Mesenchymal stem cell (in vitro differentiated cells and primary cell): ENCODE measurements around the gene HCN1.

ENCODE experiments used
- DNase-seq: peaks from one replicate; pipeline ENCODE4 v3.0.0-alpha.2; 2013
- H2AFZ ChIP-seq: one replicate; pipeline ENCODE4 v1.6.1; 2013; ENCODE audit warnings: low read depth, mild to moderate bottlenecking, control low read depth, inconsistent platforms, low read length, moderate library complexity
- H2AK5ac ChIP-seq: 2 replicates; pipeline ENCODE4 v1.6.1; 2013; ENCODE audit warnings: low read length, moderate library complexity, mild to moderate bottlenecking, inconsistent platforms; ENCODE audit not compliant: severe bottlenecking
- H2BK120ac ChIP-seq: one replicate; pipeline ENCODE4 v1.6.1; 2013; ENCODE audit warnings: low read depth, mild to moderate bottlenecking, inconsistent platforms, low read length, moderate library complexity
- H2BK12ac ChIP-seq, 2 experiments: one replicate each; pipeline ENCODE4 v1.6.1; 2013; ENCODE audit warnings: inconsistent platforms in 2 of 2, low read length in 2 of 2, mild to moderate bottlenecking in 2 of 2, moderate library complexity in 2 of 2, control low read depth in 1 of 2
- H2BK15ac ChIP-seq: one replicate; pipeline ENCODE4 v1.6.1; 2013; ENCODE audit warnings: mild to moderate bottlenecking, low read depth, inconsistent platforms; ENCODE audit not compliant: poor library complexity, severe bottlenecking
- H2BK5ac ChIP-seq: 2 replicates; pipeline ENCODE4 v1.6.1; 2013; ENCODE audit warnings: low read depth, mild to moderate bottlenecking, low read length, control low read depth, inconsistent platforms; ENCODE audit not compliant: poor library complexity, severe bottlenecking
- H3K14ac ChIP-seq, 2 experiments: one replicate each; pipeline ENCODE4 v1.6.1; 2013; ENCODE audit warnings: inconsistent platforms in 2 of 2, low read length in 2 of 2, control low read depth in 1 of 2, mild to moderate bottlenecking in 1 of 2, moderate library complexity in 1 of 2
- H3K18ac ChIP-seq, 2 experiments: one replicate each; pipeline ENCODE4 v1.6.1; 2013; ENCODE audit warnings: inconsistent platforms in 2 of 2, low read length in 2 of 2, control low read depth in 1 of 2, low read depth in 1 of 2, mild to moderate bottlenecking in 1 of 2
- H3K23ac ChIP-seq, 2 experiments: one replicate each; pipeline ENCODE4 v1.6.1; 2013; ENCODE audit warnings: inconsistent platforms in 2 of 2, low read length in 2 of 2, mild to moderate bottlenecking in 2 of 2, moderate library complexity in 2 of 2, control low read depth in 1 of 2
- H3K27ac ChIP-seq: 2 replicates; pipeline ENCODE4 v1.5.1; 2013; ENCODE audit warnings: mild to moderate bottlenecking, moderate library complexity, low read length, control low read depth, inconsistent platforms; ENCODE audit not compliant: poor library complexity, severe bottlenecking
- H3K27me3 ChIP-seq, 2 experiments: 2 replicates each; pipeline versions ENCODE4 v1.6.1 to v1.7.0; 2013; ENCODE audit warnings: low read length in 2 of 2, mild to moderate bottlenecking in 2 of 2, moderate library complexity in 2 of 2, control low read depth in 1 of 2, inconsistent platforms in 1 of 2; ENCODE audit not compliant: control insufficient read depth in 1 of 2, insufficient read depth in 1 of 2
- H3K36me3 ChIP-seq, 2 experiments: 2 replicates each; pipeline versions ENCODE4 v1.6.1 to v1.7.0; 2013; ENCODE audit warnings: low read length in 2 of 2, control low read depth in 1 of 2, inconsistent platforms in 1 of 2, low read depth in 1 of 2, mild to moderate bottlenecking in 1 of 2; ENCODE audit not compliant: insufficient read depth in 2 of 2, control insufficient read depth in 1 of 2
- H3K4ac ChIP-seq, 2 experiments: one replicate each; pipeline ENCODE4 v1.6.1; 2013; ENCODE audit warnings: inconsistent platforms in 2 of 2, low read length in 2 of 2, mild to moderate bottlenecking in 2 of 2, moderate library complexity in 2 of 2, control low read depth in 1 of 2, low read depth in 1 of 2
- H3K4me1 ChIP-seq: 2 replicates; pipeline ENCODE4 v1.6.1; 2013; ENCODE audit warnings: low read depth, low read length, control low read depth; ENCODE audit not compliant: control insufficient read depth, insufficient read depth
- H3K4me2 ChIP-seq: 2 replicates; pipeline ENCODE4 v1.6.1; 2013; ENCODE audit warnings: low read length, mild to moderate bottlenecking, inconsistent platforms; ENCODE audit not compliant: poor library complexity, severe bottlenecking
- H3K4me3 ChIP-seq, 2 experiments: 2 replicates each; pipeline versions ENCODE4 v1.5.1 to v1.7.0; 2013; ENCODE audit warnings: low read length in 2 of 2, mild to moderate bottlenecking in 2 of 2, control low read depth in 1 of 2, low read depth in 1 of 2; ENCODE audit not compliant: insufficient read depth in 1 of 2
- H3K79me1 ChIP-seq: replicated peaks from 2 replicates; pipeline ENCODE4 v1.6.1; 2013; ENCODE audit warnings: mild to moderate bottlenecking, control low read depth, low read length, inconsistent platforms; ENCODE audit not compliant: poor library complexity, severe bottlenecking
- H3K9ac ChIP-seq: 2 replicates; pipeline ENCODE4 v1.7.0; 2013; ENCODE audit warnings: mild to moderate bottlenecking, low read length, moderate library complexity
- H3K9me3 ChIP-seq: 2 replicates; pipeline ENCODE4 v1.7.0; 2013; ENCODE audit warnings: mild to moderate bottlenecking, low read length; ENCODE audit not compliant: control insufficient read depth
- H4K8ac ChIP-seq: one replicate; pipeline ENCODE4 v1.6.1; 2013; ENCODE audit warnings: inconsistent platforms, mild to moderate bottlenecking, low read length, moderate library complexity
- H4K91ac ChIP-seq: one replicate; pipeline ENCODE4 v1.6.1; 2013; ENCODE audit warnings: mild to moderate bottlenecking, low read length, inconsistent platforms
- WGBS: methylation state at CpG from one replicate; pipeline ENCODE4 v1.1.7; 2013; ENCODE audit warnings: mixed read lengths; 5-methylcytosine and 5-hydroxymethylcytosine counted together

HCN1 gene

DNA sequence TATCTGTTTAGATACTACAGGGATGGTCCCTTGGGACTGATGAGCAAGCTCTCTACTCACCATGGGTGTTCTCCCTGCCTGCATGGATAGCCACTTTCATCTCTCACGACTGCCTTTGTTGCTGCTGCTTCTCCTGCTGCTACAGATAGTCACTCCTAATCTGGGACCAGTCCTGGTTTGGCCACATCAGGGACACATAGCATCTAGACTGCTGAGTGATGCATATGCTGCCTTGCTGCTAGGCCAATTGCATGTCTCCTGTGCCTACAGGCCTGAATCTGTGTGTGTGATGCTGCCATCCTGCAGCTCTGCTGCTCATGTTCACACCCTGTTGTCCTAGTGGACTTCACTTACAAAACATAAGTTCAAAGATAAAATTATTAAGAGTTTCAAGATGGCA is 297.1 kb downstream of the HCN1 start:
- no peak overlapping the region for H2BK120ac ChIP-seq
- no peak overlapping the region for H3K23ac ChIP-seq
- H3K4me1 ChIP-seq, result no peaks in the 10 kb centered on the region
- peak overlapping the region; percentile 2 to 61 for H2BK12ac ChIP-seq
- DNase-seq, result peak; percentile 37
- H2AK5ac ChIP-seq, result no peak overlapping the region
- no peak overlapping the region for H3K4me2 ChIP-seq
- no peaks in the 10 kb centered on the region for H3K27me3 ChIP-seq
- H3K18ac ChIP-seq, result peak overlapping the region in 1 of 2 experiments; percentile 13
- H3K14ac ChIP-seq, result peak overlapping the region in 1 of 2 experiments; percentile 1
- no peak overlapping the region for H3K4ac ChIP-seq
- H2BK15ac ChIP-seq, result no peak overlapping the region
- H3K9ac ChIP-seq, result no peak overlapping the region
- peak overlapping the region; percentile 6 for H2AFZ ChIP-seq
- no peak overlapping the region for H2BK5ac ChIP-seq
- no peak overlapping the region for H3K4me3 ChIP-seq
- H3K36me3 ChIP-seq, result no peaks in the 10 kb centered on the region
- no peak overlapping the region for H4K91ac ChIP-seq
- no peaks in the 10 kb centered on the region for H3K79me1 ChIP-seq
- WGBS, result 9% methylated on average over 1 of the region's 1 CpG
- H3K9me3 ChIP-seq, result no peaks in the 10 kb centered on the region
- H3K27ac ChIP-seq, result no peak overlapping the region
- peak overlapping the region; percentile 29 for H4K8ac ChIP-seq

DNA sequence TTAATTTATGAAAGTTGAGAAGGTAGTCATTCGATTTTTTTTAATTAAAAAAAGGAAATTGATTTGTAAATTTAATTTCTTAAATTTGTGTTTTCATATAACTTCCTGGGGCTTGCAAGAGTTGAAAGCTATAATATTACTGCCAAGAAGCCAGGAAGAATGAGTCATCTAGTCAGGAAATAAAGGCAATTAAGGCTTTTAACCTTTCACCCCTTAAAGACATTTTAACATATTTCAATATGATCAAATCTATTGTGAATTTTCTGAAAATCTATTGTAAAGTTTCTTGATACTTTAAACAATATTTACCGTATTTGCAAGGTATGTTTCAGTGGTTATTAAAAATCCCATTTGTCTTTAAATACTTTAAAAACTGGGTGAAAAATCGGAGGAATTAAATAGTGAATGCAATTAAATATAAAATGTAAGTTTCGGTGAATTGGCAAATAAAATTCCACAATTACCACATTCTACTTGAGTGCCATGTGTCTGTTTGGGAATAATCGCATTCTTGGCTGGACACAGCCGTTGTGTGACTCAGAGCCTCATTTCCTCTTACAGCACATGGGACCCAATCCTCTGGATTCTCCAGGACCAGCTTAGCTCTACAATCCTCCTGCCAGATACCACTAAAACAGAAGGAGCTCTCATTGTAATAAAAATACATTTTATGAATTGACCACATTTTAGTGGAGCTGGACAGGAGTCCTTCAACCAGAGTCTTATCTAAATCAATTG is 310.7 kb downstream of the HCN1 start:
- Histone ChIP-seq H2BK12ac (no peak overlapping the region), H3K9me3 (no peaks in the 10 kb centered on the region), H3K4me2 (no peak overlapping the region), H3K27me3 (no peaks in the 10 kb centered on the region), H3K4me3 (no peak overlapping the region), H2BK120ac (peak overlapping the region; percentile 71), H2AFZ (no peak overlapping the region), H3K36me3 (no peaks in the 10 kb centered on the region), H3K4me1 (peaks cover 1% of the 10 kb centered on the region), H2BK15ac (no peak overlapping the region), H3K27ac (peak overlapping the region; percentile 13), H4K8ac (no peak overlapping the region), H4K91ac (no peak overlapping the region), H3K23ac (no peak overlapping the region), H3K18ac (peak overlapping the region in 1 of 2 experiments; percentile 96), H2AK5ac (no peak overlapping the region), H3K79me1 (no peaks in the 10 kb centered on the region), H3K4ac (no peak overlapping the region), H3K14ac (no peak overlapping the region), H2BK5ac (no peak overlapping the region), H3K9ac (peak overlapping the region; percentile 13)
- peak; percentile 92 for DNase-seq
- 0% methylated on average over 3 of the region's 6 CpGs for WGBS

DNA sequence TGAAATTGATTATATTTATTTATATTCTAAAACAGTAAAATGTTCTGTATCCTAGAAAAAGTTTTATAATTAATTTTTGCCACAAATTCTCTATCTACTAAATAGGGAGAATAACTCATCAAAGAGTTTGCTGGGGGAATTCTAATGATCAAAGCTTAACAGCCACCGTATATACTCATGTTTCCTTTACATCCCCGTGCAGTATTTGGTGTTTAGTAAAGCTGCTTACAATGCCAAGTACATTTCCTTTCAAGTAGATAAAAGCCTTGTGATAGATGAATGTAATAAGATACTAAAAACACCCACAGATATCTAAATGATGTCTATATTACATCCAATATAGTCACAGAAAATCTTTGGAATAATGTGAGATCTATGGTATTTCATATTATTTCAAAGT is 312.2 kb downstream of the HCN1 start:
- Histone ChIP-seq H3K4ac (no peak overlapping the region), H4K8ac (no peak overlapping the region), H3K27ac (no peak overlapping the region), H4K91ac (no peak overlapping the region), H3K14ac (no peak overlapping the region), H3K23ac (no peak overlapping the region), H2BK15ac (no peak overlapping the region), H3K36me3 (no peaks in the 10 kb centered on the region), H3K9me3 (no peaks in the 10 kb centered on the region), H3K4me2 (no peak overlapping the region), H3K4me3 (no peak overlapping the region), H3K79me1 (no peaks in the 10 kb centered on the region), H2BK120ac (no peak overlapping the region), H2BK12ac (no peak overlapping the region), H2BK5ac (no peak overlapping the region), H2AK5ac (no peak overlapping the region), H2AFZ (no peak overlapping the region), H3K27me3 (no peaks in the 10 kb centered on the region), H3K4me1 (peaks cover 1% of the 10 kb centered on the region), H3K9ac (no peak overlapping the region), H3K18ac (no peak overlapping the region)
- no peak for DNase-seq
- WGBS, result no CpG with 5 or more reads among the region's 2 CpGs

DNA sequence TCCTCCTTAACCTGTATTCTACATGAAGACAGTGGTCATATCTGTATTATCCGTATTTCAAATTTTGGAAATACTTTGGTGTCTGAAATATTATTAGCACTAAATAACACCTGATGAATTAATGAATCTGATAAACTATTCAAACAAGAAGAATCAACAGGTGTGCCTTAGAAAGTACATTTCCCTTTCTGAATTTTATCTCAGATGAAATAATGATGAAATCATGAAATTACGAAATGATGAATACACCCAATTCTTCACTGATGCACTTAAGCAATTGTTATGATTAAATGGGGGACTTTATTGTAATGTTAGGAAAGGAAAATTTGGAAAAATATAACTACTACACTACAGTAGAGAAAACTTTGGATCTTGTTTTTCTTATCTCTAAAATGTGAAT is 313.6 kb downstream of the HCN1 start:
- H4K91ac ChIP-seq, result no peak overlapping the region
- WGBS, result no CpG with 5 or more reads among the region's 2 CpGs
- H2BK5ac ChIP-seq, result no peak overlapping the region
- no peak overlapping the region for H3K23ac ChIP-seq
- no peaks in the 10 kb centered on the region for H3K27me3 ChIP-seq
- no peak overlapping the region for H3K4me2 ChIP-seq
- H2AK5ac ChIP-seq, result no peak overlapping the region
- no peak overlapping the region for H3K4ac ChIP-seq
- no peaks in the 10 kb centered on the region for H3K36me3 ChIP-seq
- no peak for DNase-seq
- no peak overlapping the region for H3K4me3 ChIP-seq
- H2AFZ ChIP-seq, result no peak overlapping the region
- H3K14ac ChIP-seq, result no peak overlapping the region
- H3K4me1 ChIP-seq, result peaks cover 1% of the 10 kb centered on the region
- H3K9me3 ChIP-seq, result no peaks in the 10 kb centered on the region
- H3K79me1 ChIP-seq, result no peaks in the 10 kb centered on the region
- no peak overlapping the region for H3K27ac ChIP-seq
- no peak overlapping the region for H2BK15ac ChIP-seq
- H3K18ac ChIP-seq, result no peak overlapping the region
- no peak overlapping the region for H2BK12ac ChIP-seq
- no peak overlapping the region for H2BK120ac ChIP-seq
- H3K9ac ChIP-seq, result no peak overlapping the region
- no peak overlapping the region for H4K8ac ChIP-seq
